GM19043 (cell line): ENCODE measurements around the gene SORBS2.

ENCODE experiments used
- ATAC-seq: cut with Tn5 transposase; IDR thresholded peaks from one replicate; pipeline ENCODE4 v1.9.1; 2021; ENCODE audit warnings: low read depth; ENCODE audit not compliant: unreplicated experiment

SORBS2 gene

DNA sequence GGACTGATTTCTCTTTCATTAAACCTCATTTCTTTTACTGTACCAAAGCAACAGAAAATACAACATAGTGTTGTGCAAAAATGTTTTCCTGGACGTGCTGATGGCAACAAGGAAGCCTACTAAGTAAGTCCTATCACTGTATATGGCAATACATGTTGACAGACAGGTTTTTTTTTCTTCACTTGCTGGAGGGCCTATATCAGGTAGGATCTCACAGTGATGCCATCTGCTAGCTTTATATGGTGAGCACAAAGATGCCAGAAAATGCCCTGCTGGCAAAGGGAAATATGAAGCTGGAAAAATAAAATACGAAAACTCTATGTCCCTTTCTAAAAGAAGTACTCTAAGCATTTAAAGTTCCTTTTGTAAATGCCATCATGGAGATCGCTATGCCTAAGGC is 157.7 kb downstream of the SORBS2 start:
- ATAC-seq = no peak

DNA sequence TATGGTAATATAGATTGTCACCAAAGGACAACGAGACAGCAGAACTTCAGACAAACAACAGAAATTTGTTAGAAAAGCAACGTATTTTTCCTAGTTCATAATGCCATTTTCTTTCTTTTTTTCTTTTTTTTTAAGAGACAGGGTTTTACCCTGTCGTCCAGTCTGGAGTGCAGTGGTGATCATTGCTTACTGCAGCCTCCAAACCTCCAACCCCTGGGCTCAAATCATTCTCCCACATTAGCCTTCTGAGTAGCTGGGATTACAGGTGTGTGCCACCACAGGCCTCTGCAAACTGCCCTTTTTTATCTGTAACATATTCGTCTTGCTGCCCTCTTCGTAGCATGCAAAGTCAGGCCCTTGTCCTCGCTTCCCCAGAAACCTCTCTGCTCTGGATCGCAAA is 160.1 kb downstream of the SORBS2 start:
- no peak for ATAC-seq

DNA sequence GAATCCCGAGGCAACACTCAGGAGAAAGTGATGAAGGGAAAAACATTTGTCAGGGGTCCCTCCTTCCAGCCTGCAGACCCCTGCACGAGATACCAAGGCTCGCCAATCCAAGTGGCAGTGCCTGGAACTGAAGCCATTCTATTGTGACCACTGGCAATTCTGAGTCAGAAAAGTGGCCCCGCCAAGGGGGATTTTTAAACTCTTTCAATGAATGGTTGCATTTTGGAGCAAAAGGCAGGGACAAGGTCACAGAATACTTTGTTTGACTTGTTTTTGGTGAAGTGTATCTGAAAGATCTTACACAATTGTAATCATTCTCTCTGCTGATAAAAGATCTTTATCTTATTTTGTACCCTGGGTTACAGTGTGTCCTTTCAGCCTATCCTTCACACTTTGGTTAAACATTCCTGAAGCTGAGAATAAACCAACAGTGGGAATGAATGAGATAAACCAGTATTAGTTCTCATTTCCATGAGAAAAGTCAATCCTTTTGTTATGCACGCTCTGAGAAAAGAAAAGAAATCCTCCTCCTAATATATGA is 160.8 kb downstream of the SORBS2 start:
- no peak for ATAC-seq

DNA sequence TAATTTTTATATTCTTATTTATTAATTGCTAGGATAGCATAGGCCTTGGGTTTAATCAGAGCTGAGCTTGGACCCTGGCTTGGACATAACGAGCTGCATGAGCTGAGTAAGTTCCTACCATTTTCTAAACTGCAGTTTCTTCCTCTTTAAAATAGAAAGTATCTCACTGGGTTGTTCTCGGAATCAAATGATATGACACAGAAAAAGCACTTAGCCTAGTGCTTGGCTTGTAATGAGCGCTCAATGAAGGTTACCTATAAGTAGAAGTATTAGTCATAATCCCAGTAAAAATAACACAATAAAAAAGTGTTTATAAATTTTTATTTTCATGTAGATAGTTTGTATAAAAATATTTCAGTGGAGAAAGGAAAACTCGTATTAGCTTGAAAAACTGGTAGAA is 163.4 kb downstream of the SORBS2 start:
- ATAC-seq = no peak

DNA sequence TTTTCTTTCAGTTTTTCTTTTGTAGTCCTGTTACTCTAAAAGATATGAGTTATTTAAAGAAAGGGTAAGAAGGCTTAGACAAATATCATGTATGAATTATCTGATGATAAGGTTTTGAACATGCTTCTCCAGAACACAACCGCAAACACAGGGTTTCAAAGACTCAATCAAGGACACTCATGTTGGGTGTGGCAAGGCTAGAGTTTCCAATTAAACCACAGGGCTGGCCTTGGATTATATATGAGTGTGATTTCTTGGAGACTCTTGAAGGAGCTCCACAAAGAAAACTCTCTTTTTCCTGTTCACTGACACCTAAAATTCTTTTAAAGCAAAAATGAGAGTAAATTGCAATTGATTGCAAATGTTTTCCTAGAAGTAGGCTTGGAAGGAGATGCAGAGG is 166.6 kb downstream of the SORBS2 start:
- no peak for ATAC-seq

DNA sequence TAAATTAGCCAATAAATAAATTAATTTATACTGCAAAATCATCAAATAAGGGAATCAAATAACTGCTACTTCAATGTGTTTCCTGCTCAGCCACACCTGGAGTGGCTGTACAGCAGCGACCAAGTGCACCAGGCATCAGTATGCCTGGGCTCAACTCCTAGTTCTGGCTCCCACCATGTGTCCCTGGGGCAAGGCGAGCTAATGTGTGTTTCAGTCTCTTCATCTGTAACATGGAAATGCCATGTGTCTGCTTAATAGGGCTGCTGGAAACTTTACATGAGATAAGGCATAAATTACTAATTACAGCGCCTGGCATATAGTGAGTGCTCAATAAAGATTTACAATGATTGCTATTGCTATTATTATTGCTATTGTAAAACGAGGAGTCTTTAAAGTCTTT is 167.6 kb downstream of the SORBS2 start:
- ATAC-seq = no peak

DNA sequence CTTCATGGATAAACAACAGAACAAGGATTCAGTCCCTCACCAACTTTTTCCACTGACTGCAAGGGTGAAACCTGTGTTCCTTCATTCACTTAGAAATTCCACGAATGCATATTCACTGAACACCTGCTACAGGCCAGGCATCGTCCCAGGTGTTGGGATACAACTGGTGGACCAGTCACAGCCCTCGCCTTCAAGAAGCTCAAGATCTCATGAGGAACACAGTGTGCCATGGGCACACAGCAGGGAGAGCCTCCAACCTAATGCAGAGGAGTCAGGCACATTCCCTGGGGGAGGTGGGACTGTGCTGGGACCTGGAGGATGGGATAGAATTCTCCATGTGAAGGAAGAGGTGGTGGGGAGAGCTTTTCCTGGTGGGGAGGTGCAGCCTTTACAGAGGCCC is 169.1 kb downstream of the SORBS2 start:
- ATAC-seq = no peak

DNA sequence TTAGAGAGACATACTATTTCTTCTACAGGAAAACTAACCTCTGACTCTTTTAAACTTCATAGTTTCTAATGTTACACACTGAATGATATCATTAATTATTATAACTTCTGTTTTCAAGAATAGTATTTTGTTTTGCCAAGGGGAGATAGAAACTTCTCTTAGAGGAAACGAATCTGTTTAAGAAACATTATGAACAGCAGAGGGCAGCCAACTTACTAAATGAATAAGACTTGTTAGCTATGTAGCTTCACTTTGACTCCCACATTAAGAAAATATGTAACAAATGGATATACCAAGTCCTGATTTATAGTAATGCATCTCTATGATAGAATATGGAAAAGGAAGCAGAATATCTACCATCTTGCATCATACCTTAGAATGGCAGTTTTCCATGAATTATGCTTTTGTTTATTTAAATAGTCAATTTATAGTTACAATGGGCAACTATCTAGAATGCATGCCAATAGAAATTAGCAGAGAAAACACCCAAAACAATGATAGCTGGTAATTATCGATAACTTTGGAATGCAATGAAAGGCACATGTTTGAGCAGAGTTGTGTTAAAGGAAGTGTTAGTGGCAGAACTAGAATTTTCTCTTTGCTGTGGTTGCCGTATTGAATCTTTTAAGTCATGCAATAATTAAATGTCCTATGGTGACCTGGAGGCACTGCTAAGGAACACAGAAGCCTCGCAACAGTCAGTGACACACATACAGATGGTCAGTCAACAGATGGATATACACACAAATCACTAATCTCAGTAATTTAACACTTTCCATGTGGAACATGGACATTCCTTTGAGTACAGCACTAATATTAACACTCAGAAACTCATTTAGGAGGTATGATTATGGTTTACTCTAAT is 171.0 kb downstream of the SORBS2 start:
- ATAC-seq = no peak

DNA sequence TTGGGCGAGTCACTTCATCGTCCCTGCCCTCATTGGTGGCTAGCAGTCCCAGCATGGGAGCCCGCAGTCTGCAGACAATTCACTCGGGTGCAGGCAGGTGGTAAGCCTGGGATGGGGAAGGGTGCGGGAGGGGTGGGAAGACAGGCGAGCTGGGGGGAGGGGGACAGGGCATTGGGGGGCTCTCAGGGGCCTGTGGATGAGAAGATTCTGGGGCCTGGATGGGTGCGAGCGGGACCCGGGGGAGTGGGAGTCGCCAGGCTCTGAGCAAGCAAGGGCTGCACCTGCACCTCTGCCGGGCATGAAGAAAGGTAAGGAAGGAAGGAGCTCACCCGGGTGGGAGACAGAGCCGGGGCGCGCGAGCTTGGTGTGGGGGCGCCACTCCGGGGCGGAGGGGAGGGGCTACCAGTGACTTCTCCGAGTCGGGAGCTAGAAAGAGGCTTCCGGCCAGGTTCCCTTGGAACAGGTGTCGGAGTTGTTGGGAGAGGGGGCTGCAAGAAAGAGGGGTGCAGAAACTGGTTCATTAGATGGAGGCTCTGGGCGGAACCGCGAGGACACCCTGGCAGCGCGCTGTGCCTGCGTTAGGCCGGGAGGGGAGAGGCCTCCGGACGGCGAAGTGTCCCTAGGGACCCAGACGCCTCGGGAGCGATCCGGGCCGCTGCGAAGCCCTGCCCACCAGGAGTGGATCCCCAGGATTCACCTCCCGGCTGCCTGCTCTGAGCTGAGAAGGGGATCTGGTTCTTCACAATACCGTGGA is 173.3 kb downstream of the SORBS2 start:
- ATAC-seq = no peak

DNA sequence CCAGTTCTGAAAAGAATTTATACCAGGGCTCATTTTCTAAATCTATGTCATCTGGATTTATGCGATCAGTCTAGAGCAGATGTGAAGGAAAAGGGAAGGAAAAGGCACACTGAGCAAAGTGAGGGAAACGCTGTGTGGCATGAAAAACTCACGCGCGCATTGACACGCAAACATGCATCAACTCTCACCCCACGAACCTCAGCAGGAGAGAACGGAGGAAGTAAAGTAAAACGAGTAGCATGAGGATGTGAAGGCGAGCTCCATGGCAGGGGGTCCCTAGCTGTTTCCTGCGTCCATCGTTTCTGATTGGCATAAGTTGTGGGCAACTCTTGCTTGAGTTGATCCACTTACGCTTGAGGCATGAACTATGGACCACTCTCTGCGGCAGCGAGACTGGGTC is 173.9 kb downstream of the SORBS2 start:
- no peak for ATAC-seq

DNA sequence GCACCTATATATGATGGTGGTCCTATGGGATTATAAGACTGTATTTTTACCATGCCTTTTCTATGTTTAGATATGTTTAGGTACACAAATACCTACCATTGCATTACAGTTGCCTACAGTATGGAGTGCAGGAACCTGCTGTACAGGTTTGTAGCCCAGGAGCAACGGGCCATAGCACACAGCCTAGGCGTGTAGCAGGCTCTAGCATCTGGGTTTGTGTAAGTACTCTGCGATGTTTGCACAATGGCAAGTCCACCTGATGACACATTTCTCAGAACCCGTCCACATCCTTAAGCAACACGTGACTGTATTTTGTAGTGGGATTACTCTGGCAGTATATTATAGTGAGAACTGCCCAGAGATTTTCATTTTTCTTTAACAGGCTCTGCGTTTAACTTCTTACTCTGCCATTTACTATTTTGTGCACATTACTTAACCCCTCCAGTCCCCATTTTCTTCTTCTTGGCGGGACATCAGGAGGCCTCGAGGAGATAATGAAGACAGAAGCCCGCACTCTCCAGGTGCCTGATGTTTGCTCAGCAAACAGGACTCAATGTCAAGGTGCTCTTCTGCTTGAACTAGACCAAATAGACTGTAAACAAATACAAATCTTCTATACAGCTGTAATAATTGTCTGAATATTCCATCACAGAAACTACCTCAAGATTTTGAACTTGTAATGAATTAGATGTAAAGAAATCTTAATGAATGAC is 174.7 kb downstream of the SORBS2 start:
- no peak for ATAC-seq

DNA sequence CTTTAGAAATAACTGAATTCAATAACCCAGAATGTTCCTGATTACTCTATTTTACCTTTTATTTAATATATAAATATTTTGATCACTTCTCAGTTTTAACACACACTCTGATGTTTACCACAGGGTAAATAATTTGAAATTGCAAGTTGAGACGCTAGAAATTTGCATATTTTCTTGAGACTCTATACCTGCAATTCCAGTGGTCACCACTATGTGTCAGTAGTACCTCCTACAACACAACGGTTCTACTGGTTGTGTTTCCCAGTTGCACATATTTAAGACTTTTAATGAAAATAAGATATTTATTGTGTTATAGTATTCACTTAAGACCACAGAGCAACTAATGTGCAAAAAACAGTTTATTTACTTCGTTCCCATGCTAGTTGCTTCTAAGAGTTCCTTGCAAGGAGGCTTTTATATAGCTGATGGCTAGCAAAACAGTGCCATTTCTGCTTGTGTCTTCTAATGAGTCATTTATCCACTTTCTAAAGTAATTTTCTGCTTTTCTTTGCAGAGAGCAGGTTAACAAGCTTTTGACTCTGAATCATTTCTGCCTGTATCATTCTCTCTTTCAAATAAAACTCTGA is 177.8 kb downstream of the SORBS2 start:
- no peak for ATAC-seq

DNA sequence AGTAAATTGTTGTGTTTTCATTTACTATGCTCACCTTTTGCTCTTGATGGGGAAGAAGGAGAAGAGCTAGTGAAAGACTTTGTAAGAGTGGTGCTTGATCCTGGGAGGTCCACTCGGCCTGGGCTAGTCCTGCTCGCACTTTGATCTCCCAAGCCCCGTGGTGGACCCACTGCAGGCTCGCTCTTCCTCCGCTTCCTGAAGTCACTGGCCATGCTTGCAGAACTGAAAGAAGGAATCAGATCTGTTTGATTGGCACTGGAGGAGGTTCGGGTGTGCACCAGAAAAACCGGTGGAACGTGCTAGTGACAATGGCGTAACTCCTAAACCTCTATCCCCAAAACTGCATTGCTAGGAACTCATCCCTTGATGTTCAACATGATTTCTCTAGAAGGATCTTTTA is 185.2 kb downstream of the SORBS2 start:
- ATAC-seq = no peak

DNA sequence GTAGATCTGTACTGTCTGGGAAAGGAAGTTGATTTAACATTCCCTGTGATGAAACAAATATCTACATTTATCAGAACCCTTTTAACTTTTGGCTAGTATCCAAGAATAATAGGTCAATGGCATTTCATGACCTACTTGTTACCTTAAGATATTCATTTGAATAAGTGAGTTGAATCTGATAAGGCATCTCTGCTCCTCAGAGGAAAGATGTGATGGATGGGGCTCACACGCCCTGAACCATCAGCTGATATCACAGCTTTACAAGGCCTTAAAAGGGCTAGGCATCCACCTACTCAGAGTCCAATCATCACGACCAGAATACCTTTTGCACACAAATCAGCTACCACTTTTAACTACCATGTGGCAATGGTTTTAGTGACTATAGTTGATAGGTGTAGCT is 186.5 kb downstream of the SORBS2 start:
- ATAC-seq = no peak

DNA sequence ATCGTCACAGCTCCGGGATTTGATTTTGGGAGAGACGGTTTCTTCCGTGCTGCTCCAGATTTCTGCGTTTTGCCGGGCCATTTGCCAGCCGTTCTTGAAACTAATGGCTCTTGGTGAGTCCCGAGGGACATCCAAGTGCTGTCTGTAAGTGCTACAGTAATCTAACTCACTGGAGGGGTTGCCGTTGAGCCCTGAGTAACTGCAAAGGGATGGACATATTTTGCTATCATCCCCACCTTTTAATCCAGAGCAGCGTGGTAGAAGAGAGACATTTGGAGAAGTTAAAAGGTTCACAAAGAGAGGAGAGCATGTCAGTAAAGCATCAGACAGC is 187.8 kb downstream of the SORBS2 start:
- ATAC-seq = no peak

DNA sequence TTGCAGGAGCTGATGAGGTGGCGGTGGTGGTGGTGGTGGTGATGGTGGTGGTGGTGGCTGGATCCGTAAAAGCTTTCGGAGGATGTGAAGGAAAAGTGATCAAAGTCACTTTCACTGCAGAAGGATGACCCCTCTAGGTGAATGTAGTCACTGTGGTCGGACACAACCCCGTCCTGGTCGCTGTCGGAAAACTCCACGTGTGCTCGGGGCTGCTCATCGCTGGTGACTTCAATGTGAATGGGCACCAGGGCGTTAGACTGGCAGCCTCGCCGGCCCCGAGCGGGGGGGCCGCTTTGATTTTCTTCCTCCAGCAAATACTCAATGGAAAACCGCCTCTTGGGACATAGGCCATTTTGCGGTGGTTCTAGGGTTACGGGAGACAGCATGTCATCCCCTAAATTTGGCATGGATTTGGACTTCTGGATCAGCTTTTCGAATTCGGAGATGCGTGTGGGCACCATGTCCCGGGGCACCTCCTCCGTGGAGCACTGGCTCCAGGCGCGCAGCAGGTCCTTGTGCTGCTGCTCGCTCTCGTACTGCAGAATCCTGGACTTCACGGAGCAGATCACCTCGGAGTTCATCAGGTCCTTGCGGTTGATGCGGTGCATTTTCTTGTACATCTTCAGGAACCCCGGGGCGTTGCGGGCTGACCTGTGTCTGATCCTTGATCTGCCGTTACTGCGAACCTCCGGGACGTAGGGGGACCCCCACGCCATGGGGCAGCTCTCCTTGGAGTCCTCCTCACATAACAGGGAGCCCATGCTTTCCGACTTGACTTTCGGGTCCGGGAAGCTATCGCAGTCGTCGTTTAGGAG is 188.3 kb downstream of the SORBS2 start:
- ATAC-seq = no peak

DNA sequence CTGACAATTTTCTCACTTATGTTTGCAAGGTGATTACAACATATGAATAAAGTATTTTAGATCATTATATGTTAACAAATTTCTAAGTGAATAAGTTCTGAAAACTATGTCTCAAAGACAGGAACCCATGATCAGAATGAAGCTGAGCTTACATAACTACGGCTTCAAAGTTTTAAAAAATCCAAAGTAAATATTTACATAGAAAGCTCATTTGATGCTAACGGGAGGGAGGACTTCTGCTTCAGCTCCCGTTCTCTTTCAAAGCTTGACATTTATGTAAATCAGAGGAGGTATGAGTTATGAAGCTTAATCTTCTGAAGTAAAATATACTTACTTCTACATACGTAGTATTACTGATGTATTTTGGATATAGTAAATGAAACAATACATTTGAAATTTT is 203.8 kb downstream of the SORBS2 start:
- no peak for ATAC-seq

DNA sequence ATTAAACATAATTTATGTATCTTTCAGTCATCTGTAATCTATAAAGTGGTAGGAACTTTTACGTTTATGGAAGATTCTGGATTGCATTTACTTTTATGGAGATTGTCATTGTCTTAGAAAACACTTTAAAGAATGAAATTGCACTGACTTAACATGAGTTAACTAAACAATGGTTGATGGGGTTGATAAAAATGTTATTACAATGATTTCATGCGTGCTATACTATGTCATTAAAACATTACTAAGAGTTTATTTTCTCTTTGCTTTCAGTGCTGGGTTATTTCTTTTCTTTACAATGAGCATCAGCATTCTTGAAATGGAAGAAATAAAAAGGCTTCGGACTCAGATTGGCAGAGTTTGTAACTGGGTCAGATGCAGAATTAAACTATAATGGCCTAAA is 209.6 kb downstream of the SORBS2 start:
- no peak for ATAC-seq

DNA sequence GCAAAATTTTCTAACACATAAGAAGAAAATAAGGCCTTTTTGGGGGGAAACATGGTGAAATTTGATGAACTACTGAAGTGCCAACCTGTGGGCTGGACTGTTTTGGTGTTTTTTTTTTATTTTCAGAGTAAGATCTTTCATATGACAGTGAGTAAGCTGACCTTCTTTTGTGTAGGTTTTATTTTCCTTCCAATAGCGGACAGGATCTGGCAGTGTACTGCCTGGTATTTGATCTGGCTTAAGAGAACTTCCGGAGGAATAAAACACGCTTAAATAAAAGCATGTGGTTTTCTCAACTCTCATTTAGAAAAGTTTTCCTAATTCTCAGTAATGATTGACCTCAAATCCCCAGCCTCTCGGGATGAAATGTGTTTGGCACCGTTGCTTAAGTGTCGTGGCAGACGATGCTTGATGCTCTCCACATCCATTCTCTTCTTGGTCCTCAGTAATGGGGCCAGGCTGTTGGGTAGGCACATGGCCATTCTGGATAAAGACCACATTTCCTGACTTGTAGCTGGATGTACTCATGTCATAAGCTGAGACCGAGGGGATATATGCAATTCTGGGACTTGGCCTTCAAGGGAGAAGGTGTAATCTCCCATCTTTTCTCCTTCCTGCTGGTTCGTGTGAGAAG is 211.1 kb downstream of the SORBS2 start:
- no peak for ATAC-seq
